IPS DF 4.7 (cell line): ENCODE measurements around the gene ARHGAP8.
"Not testable (repeated sequence)": the region's sequence is repeated elsewhere in the genome, so short reads cannot be mapped to it uniquely, and the experiment has no call there.

Experiments
- DNase-seq: peaks from one replicate; pipeline ENCODE4 v3.0.0-alpha.2; 2013; ENCODE audit warnings: low spot score; ENCODE audit errors: extremely low read depth

The ARHGAP8 gene

DNA sequence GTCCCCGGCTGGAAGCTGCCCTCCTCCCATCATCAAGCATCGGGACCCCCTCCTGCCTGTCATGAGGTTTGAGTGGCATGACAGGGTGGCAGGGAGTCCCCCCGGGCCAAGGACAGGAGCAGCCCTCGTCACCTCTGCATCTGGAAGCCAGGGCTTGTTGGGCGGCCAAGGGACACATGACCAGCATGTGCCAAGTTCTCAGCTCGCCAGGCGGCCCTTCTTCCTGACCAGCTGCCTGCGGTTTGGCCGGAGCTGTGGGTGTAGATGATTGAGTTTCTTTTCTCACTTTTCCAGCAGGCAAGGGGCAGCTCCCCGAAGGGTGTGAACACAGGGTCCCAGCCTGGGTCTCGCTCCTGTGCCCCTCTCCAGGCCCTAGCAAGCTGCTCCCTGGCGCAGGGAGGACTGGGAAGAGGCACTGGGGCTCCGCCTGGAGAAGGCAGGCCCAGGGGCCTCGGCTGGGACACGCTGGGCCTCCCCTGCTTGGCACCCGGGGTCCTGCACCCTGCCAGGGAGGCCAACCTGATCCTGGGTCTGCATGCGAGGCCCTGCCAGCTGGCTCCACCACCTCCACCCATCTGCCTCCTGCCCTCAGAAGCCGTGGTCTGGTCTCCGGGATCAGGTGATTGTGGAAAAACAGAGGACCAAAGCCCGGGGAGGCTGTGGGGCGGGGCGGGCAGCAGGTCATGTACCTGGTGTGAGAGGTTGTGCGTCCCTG lies 13.4 kb downstream of the ARHGAP8 start:
- DNase-seq = no peak

DNA sequence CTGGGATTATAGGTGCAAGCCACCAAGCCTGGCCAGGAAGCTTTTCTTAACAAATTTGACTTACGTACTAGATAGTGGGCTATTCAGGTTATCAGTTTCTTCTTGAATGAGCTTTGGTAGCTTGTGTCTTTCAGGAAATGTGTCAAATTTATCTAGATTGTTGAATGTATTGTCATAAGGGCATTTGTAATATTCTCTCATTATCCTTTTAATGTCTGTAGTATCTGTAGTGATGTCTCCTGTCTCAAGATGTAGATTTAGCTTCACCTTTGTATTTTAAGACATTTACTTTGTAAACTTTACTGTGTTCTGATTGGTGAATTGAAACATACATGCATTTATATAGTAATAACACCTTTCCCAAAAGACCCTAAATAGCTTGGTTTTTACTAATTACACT lies 20.7 kb downstream of the ARHGAP8 start:
- no peak for DNase-seq

DNA sequence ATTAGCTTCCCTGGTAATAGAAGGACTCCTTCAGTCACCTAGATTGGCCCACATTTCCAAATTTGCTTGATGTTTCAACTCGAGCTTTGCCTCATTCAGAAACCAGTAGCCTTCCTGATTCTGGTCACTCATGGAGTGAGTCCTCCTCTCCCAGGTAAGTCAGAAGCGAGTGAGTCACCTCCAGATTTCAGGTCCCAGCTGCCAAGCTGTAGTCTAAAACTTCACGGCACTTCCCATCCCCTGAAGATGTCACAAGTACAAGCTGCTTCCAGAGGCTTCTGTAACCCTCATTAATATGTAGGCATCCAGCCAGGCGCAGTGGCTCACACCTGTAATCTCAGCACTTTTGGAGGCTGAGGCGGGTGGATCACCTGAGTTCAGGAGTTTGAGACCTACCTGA lies 23.5 kb downstream of the ARHGAP8 start:
- no peak for DNase-seq

DNA sequence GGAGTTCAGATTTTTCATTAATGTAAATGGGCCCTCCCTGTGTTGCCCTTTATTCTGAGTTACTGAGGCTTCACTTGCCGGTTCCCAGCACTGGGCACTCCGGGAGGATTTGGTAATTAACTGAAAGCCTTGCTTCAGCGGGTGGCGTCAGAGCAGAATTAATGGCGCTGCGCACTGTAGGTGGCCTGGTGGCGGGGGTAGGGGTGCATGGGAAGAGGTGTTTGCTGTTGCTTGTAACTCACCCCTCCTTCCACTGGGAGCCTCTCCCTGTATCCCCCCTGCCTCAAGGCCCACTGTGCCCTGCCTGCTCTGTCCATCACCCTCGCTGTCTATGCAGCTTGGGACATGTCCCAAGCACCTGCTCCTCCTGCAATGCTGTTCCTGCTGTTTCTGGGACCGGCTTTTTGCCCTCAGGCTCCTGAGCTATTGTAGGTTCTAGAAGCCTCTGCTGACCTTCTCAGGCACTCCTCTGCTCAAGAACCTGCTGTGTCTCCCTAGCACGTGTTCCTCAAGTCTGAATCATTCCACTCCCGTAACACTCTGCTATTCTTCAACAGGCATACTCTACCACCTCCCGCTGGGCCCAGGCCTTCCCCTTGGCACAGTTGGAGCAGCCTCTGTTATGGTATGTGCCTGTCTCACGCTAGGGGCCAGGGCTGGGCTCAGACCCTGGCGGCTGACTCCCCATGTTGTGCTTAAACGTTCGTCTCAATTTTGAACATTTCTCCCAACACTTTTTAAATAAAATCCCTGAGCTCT lies 24.4 kb downstream of the ARHGAP8 start:
- DNase-seq = no peak

- no peak for DNase-seq
Observed at GRCh38 chr22:44777364-44777755, 25.0 kb downstream of the ARHGAP8 start.

GRCh38 chr22:44780876-44781449 lies 28.6 kb downstream of the ARHGAP8 start:
- no peak for DNase-seq

GRCh38 chr22:44782363-44782963 lies 30.1 kb downstream of the ARHGAP8 start:
- no peak for DNase-seq

GRCh38 chr22:44783091-44783490 lies 30.7 kb downstream of the ARHGAP8 start:
- DNase-seq = no peak

DNA sequence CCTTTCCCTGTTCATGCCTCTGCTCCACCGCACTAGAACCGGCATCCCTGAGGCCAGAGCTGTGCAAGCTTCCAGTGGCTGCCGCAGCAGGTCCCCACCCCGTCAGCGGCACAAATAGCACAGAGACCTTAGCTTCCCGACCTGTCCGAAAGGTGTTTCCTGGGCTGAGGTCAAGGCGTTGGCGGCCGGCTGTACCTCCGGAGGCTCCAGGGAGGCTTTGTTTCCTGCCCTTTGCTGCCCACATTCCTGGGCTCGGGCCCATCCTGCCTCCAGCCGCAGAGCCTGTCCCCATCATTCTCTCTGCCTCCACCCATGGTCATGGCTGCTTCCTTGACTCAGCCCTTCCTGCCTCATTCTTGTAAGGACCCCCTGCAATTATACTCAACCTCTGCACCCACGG lies 31.2 kb downstream of the ARHGAP8 start:
- DNase-seq = no peak

DNA sequence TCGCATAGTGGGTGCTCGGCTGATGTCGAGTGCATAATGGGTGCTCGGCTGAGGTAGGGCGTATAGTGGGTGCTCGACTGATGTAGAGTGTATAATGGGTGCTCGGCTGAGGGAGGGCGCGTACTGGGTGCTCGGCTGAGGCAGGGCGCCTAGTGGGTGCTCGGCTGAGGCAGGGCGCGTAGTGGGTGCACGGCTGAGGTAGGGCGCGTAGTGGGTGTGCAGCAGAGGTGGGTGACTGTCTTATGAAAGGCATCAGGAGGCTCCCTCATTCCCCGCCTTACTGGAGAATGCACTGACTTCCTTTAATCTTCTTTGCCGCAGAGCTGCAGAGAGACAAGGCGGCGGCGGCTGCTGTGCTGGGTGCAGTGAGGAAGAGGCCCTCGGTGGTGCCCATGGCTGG lies 33.8 kb downstream of the ARHGAP8 start:
- DNase-seq = no peak

GRCh38 chr22:44786610-44787009 lies 34.2 kb downstream of the ARHGAP8 start:
- DNase-seq = no peak

- no peak for DNase-seq
Observed at GRCh38 chr22:44787832-44788231, 35.5 kb downstream of the ARHGAP8 start.

GRCh38 chr22:44793106-44793505 lies 40.7 kb downstream of the ARHGAP8 start:
- DNase-seq = no peak

DNA sequence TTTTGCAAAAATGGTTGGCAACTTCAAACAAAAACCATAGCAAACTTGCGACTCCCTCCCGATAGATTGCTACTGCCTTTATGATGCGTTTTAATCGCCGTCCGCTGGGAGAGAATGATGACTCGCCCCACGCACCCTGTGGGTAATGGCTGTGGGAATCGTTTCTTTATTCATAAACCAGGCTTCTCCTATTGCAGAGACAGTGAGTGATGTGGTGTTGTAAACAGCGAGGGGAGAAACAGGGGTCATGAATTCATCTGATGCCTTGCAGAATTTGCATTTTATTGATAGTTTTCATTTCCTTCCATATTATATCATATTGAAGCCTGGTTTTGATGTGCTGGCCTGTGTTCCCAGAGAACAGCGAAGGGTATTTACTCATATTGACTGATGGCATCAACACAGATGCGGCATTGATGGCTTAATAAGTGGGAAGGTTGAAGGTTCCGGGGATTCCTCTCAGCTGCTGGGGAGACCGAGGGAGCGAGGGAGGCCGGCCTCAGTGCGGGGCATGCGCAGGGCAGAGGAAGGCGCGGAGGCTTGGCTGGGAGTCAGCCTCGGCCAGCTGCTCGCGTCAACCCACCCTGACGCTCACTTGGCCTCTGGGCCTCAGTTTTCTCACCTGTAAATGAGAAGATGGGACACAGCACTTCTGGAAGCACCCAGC lies 41.3 kb downstream of the ARHGAP8 start:
- DNase-seq = no peak

- no peak for DNase-seq
Observed at GRCh38 chr22:44795701-44796630, 43.6 kb downstream of the ARHGAP8 start.

GRCh38 chr22:44797181-44797725 lies 44.9 kb downstream of the ARHGAP8 start:
- no peak for DNase-seq

GRCh38 chr22:44799077-44799945 lies 46.9 kb downstream of the ARHGAP8 start:
- no peak for DNase-seq

DNA sequence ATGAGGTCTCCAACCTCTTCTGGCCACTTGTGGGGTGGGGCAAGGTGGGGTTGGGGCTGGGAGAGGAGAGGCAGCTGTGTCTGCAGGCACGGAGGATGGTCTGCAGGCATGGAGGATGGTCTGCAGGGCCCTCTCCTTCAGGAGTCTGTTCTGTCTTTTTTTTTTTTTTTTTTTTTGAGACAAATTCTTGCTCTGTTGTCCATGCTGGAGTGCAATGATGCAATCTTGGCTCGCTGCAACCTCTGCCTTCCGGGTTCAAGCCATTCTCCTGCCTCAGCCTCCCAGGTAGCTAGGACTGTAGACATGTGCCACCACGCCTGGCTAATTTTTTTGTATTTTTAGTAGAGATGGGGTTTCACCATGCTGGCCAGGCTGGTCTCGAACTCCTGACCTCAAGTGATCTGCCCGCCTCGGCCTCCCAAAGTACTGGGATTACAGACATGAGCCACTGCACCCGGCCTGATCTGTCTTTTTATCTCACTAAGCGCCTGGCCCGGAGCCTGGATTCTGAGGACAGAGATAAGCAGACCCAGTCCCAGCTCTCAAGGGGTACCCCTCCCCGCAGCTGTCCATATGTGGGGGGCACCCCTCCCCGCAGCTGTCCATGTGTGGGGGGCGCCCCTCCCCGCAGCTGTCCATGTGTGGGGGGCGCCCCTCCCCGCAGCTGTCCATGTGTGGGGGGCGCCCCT lies 47.7 kb downstream of the ARHGAP8 start:
- DNase-seq = not testable (repeated sequence)

- DNase-seq = no peak
Observed at GRCh38 chr22:44801476-44801875, 49.1 kb downstream of the ARHGAP8 start.
